Epithelial cell of prostate (primary cell): ENCODE results near the gene TRIML2.
A peak's percentile ranks its signal among the peaks of the same experiment; 100 is the strongest.

Experiments
- DNase-seq: peaks from one replicate; pipeline ENCODE4 v3.0.0-alpha.2; 2011; ENCODE audit warnings: low read depth, low spot score
- H3K27ac ChIP-seq: fragments of 450-650 bp; 2 replicates; pipeline ENCODE4 v1.5.1; 2017; ENCODE audit warnings: mild to moderate bottlenecking

TRIML2 gene

DNA sequence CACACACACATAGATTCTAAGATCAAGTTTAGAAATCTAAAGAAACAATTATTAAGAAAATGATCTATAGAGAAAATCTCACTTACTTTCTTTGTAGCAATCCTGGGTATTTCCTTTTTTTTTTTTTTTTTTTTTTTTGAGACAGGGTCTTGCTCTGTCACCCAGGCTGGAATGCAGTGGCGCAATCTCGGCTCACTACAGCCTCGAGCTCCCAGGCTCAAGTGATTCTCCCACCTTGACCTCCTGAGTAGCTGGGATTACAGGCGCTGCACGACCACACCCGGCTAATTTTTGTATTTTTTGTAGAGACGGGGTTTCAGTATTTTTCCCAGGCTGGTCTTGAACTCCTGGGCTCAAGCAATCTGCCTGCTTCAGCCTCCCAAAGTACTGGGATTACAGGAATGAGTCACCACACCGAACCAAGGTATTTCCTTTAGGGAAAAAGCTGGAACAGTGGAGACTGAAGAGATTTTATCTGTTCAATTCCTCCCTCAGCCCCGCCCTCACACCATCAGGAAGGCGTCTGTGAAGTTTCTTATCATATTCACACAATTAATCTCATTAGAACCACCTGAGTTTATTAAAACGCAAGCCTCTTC lies at the start of gene TRIML2:
Gene TRIML2 (minus strand): TSS at position 447 of the 599 bp plus-strand sequence. CDS start 4,235 bp downstream, outside the sequence.
- peak within 1 kb of the TSS; percentile 63 for H3K27ac ChIP-seq
- DNase-seq, result no peak

GRCh38 chr4:188158336-188158735 lies 48.9 kb upstream of the TRIML2 start:
- no peak overlapping the region for H3K27ac ChIP-seq
- DNase-seq, result no peak

- DNase-seq, result no peak
- no peak overlapping the region for H3K27ac ChIP-seq
These were observed 45.4 kb upstream of the TRIML2 start for GRCh38 chr4:188154668-188155405.

- DNase-seq, result no peak
- no peak overlapping the region for H3K27ac ChIP-seq
These were observed 38.4 kb upstream of the TRIML2 start for GRCh38 chr4:188147776-188148175.

DNA sequence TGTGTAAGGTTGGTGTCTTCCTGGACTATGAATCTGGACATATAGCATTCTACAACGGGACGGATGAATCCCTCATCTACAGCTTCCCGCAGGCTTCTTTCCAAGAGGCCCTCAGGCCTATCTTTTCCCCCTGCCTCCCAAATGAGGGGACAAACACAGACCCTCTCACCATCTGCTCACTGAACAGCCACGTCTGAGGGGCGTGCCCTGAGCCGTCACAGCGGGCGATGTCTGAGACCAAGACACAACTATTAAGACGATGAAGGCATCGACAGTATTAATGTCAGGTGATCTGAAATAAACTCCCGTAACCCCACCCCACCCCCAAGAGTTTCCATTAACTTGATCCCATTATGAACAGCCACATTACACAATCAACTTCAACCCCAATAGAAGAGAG lies 37.8 kb upstream of the TRIML2 start:
- no peak overlapping the region for H3K27ac ChIP-seq
- no peak for DNase-seq

DNA sequence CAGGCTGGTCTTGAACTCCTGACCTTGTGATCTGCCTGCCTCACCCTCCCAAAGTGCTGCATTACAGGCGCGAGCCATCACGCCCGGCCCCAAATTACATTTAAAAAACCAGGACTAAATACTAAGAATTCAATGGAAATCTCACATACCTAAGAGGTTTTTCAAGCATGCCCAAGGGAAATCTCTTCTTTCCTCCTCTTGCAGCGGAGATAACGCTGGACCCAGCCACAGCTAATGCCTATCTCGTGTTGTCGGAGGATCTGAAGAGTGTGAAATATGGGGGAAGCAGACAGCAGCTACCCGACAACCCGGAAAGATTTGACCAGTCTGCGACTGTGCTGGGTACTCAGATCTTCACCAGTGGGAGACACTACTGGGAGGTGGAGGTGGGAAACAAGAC lies 37.2 kb upstream of the TRIML2 start:
- no peak overlapping the region for H3K27ac ChIP-seq
- no peak for DNase-seq

DNA sequence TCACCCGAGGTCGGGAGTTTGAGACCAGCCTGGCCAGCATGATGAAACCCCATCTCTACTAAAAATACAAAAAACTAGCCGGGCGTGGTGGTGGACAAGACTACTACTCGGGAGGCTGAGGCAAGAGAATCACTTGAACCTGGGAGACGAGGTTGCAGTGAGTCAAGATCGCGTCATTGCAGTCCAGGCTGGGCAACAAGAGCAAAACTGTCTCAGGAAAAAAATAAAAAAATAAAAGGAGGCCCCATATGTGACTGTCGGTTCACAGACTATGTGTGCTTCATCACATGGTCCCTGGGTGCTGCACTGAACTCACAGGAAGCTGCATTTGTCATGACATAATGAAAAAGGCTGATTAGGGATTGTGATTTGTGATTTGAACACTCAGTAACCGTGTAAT lies 36.2 kb upstream of the TRIML2 start:
- DNase-seq, result no peak
- H3K27ac ChIP-seq, result no peak overlapping the region

- no peak for DNase-seq
- H3K27ac ChIP-seq, result no peak overlapping the region
These were observed 34.3 kb upstream of the TRIML2 start for GRCh38 chr4:188143731-188144130.

- no peak overlapping the region for H3K27ac ChIP-seq
- no peak for DNase-seq
These were observed 30.3 kb upstream of the TRIML2 start for GRCh38 chr4:188139671-188140070.

GRCh38 chr4:188139141-188139540 lies 29.7 kb upstream of the TRIML2 start, which contains the start of gene TRIML1:
TRIML1 (plus strand) TSS chr4:188139441; CDS start chr4:188139559, 118 bp downstream.
- DNase-seq, result no peak
- no peak within 1 kb of the TSS for H3K27ac ChIP-seq

DNA sequence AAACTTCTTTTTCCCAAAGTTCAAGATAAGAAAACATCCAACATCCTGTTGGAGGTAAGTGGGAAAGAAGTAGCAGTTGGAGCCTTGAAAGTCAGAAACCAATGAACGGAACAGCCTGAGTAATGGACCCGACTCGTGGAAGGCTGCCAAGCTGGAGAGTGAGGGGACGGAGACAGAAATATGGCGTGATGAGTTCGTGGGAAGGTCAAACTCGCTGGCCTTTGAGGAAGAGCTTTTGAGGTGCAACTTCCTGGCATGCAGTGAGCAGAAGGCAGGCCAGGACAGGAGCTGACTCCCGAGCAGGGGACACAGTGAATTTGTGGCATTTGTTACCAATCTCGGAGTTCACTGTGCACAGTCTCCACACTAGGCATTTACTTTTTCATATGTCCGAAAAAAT lies 28.8 kb upstream of the TRIML2 start:
- no peak overlapping the region for H3K27ac ChIP-seq
- no peak for DNase-seq

GRCh38 chr4:188132232-188132631 lies 22.8 kb upstream of the TRIML2 start:
- no peak for DNase-seq
- H3K27ac ChIP-seq, result no peak overlapping the region

DNA sequence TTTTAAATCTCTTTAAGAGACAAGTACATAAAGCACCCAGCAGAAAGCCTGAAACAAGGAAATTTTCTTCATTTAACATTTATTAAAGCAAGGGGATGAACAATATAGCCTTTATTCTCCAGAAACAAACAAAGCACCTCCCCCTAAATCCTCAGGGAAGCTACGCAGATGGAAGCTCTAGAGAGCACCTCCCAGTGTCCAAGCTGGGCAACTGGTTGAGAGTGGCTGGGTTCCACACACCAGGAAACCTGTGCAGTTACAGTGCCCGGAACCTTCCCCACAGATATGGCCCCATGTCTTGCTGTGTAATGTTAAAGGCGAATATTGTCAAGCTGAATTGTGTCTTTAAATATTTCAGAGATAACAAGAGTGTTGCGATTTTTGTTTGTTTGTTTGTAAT lies 21.0 kb upstream of the TRIML2 start:
- no peak overlapping the region for H3K27ac ChIP-seq
- DNase-seq, result no peak

DNA sequence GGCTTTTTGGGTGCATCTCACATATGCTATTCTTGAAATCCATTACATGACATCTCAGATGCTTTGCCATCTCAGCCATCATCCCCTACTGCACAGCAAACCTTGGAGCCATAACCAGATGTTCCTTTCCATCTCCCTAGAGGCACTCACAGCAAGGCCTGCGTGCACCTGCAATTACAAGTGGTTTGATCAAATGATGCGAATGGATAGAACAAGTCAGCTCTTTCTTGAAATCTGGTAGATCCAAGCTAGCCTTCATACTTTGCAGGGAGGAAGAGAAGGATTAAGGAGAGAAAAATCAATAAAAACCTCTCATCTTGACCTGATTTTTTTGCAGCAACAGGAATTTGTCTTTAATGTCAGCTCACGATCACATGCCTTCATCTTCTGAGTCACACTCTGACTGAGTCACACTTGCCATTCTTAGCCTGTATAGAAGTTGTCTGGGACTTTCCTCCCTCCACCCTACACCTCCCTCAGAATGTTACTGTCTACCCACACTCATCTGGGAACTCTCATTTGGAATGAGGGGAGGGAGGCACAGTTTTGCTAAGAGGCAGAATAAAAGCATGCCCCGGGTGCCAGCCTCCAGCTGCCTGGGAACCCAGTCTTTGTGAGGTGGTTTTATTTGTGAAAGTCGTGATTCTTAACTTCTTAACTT lies 17.9 kb upstream of the TRIML2 start:
- DNase-seq, result peak; percentile 72
- peak overlapping the region; percentile 39 for H3K27ac ChIP-seq

DNA sequence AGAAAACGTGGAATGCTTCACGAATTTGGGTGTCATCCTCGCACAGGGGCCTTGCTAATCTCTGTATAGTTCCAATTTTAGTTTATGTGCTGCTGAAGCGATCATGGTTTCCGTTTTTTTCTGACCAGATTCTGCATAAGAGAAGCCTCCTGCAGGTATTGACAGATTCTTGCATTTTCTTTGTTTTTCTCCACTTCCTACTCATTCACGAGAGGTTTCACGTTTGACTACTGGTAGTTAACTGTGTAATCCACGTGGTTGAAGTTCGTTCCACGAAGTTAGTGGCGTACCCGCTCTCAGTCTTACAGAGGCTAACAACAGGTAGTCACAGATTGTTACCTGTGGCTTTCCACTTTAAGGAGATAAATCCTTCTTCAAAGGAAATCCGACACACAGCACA lies 12.1 kb upstream of the TRIML2 start:
- DNase-seq, result no peak
- no peak overlapping the region for H3K27ac ChIP-seq

GRCh38 chr4:188117631-188118324 lies 8.4 kb upstream of the TRIML2 start:
- no peak overlapping the region for H3K27ac ChIP-seq
- DNase-seq, result no peak

GRCh38 chr4:188113156-188113555 lies 3.8 kb upstream of the TRIML2 start:
- peak; percentile 96 for DNase-seq
- peak overlapping the region; percentile 66 for H3K27ac ChIP-seq

GRCh38 chr4:188111955-188112354 lies 2.6 kb upstream of the TRIML2 start:
- H3K27ac ChIP-seq, result peak overlapping the region; percentile 63
- DNase-seq, result no peak

DNA sequence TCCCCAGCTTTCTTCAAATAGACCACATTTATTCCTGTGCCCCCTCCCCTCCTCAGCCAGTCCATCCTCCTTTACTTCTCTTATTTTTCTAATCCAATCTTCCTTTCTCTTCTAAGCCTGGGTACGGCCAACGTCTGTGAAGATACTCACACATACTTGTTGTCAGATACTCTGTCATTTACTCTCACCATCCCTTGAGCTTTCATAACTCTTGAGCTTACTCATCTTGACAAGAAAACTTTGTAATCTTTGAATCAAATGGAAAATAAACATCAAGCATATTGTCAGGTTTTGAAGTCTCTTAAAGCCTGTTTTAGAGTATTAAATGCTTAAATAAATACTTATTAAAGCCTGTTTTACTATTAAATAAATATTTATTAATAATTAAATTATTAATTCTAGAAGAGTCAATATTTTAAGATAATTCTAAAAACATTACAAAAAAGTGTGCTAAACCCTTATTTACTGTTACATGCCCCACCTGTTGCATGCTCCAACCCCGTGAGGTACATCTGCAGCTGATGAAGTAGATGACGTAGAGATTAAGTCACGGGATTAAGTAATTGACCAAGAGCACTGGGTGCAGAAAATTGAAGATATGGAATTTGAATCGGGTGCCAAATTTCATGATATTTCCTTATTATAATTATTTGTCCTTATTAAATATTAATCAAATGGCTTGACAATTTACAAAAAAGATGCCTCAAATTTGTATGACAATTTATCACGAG lies 1.5 kb upstream of the TRIML2 start:
- DNase-seq, result no peak
- peak overlapping the region; percentile 63 for H3K27ac ChIP-seq

DNA sequence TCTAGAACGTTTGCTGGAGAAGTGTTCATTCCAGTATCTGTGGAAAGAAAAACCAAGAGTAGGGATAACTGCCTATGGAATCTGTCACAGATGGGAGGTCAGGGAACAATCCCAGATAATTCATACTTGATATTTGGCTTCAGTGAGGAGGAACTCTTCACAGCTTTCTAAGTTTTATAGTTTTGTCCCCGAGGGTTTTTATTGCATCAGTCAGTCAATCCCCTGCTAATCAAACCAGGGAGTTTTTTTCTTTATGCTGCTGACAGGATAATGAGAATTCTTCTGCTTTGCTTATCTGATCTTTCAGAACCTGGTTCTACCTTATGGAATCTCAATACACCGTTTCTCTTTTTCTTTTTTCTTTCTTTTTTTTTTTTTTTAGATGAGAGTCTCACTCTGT lies 633 bp upstream of the TRIML2 start:
- DNase-seq, result no peak
- peak overlapping the region; percentile 63 for H3K27ac ChIP-seq
